ENCODE results near the gene PLCB4.
"Not testable (repeated sequence)": the region's sequence is repeated elsewhere in the genome, so short reads cannot be mapped to it uniquely, and the experiment has no call there.

The PLCB4 gene

GRCh38 chr20:9374480-9374879 lies 305.6 kb downstream of the PLCB4 start:
- TF ChIP-seq, protein P1, sequence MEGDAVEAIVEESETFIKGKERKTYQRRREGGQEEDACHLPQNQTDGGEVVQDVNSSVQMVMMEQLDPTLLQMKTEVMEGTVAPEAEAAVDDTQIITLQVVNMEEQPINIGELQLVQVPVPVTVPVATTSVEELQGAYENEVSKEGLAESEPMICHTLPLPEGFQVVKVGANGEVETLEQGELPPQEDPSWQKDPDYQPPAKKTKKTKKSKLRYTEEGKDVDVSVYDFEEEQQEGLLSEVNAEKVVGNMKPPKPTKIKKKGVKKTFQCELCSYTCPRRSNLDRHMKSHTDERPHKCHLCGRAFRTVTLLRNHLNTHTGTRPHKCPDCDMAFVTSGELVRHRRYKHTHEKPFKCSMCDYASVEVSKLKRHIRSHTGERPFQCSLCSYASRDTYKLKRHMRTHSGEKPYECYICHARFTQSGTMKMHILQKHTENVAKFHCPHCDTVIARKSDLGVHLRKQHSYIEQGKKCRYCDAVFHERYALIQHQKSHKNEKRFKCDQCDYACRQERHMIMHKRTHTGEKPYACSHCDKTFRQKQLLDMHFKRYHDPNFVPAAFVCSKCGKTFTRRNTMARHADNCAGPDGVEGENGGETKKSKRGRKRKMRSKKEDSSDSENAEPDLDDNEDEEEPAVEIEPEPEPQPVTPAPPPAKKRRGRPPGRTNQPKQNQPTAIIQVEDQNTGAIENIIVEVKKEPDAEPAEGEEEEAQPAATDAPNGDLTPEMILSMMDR (IDR thresholded peaks at IDR 0.05; ENCODE audit: low read depth, low read length), result no peak
- DNase-seq (ENCODE audit: extremely low read depth, low read depth), result no peak

DNA sequence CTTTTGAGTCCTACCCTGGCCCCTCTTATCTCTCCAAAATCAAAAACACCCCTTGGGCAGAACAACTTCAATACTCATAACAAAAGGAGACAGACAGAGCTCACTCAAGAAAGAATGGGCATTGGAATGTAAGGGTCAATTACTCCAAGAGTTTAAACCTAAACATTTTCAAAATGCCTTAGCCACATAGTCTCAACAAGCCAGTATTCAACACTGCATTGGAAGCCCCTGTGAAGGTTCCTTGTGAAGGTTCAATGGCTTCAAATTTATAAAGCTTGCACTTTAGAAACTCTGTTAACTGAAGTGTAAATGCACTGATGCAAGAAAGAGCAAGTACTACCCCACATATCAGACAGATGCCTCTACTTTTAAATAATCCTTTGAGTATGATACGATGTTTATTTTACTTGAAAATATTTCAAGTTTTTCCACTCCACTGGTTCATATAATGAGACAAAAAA lies 306.4 kb downstream of the PLCB4 start:
- DNase-seq (ENCODE audit: extremely low read depth, low read depth), result peak; percentile 64
- TF ChIP-seq, protein P1 (IDR thresholded peaks at IDR 0.05; ENCODE audit: low read depth, low read length), result no peak

- TF ChIP-seq, protein P1 (IDR thresholded peaks at IDR 0.05; ENCODE audit: low read depth, low read length), result no peak
- DNase-seq (ENCODE audit: extremely low read depth, low read depth), result no peak
These were observed 308.1 kb downstream of the PLCB4 start for GRCh38 chr20:9377007-9377406.

DNA sequence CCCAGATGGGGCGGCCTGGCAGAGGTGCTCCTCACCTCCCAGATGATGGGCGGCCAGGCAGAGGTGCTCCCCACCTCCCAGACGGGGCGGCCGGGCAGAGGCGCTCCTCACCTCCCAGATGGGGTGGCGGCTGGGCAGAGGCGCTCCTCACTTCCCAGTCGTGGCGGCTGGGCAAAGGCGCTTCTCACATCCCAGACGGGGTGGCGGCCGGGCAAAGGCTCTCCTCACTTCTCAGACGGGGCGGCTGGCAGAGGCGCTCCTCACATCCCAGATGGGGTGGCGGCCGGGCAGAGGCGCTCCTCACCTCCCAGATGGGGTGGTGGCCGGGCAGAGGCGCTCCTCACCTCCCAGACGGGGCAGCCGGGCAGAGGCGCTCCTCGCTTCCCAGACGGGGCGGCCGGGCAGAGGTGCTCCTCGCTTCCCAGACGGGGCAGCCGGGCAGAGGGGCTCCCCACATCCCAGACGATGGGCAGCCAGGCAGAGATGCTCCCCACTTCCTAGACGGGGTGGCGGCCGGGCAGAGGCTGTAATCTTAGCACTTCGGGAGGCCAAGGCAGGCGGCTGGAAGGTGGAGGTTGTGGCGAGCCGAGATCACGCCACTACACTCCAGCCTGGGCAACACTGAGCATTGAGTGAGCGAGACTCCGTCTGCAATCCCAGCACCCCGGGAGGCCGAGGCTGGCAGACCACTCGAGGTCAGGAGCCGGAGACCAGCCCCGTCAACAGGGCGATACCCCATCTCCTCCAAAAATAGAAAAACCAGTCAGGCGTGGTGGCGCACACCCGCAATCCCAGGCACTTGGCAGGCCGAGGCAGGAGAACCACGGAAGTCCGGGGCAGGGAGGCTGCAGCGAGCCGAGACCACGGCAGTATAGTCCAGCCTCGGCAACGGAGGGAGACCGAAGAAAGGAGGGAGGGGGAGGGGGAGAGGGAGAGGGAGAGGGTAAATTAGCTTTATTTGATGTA lies 316.7 kb downstream of the PLCB4 start:
- DNase-seq (ENCODE audit: extremely low read depth, low read depth), result not testable (repeated sequence)

DNA sequence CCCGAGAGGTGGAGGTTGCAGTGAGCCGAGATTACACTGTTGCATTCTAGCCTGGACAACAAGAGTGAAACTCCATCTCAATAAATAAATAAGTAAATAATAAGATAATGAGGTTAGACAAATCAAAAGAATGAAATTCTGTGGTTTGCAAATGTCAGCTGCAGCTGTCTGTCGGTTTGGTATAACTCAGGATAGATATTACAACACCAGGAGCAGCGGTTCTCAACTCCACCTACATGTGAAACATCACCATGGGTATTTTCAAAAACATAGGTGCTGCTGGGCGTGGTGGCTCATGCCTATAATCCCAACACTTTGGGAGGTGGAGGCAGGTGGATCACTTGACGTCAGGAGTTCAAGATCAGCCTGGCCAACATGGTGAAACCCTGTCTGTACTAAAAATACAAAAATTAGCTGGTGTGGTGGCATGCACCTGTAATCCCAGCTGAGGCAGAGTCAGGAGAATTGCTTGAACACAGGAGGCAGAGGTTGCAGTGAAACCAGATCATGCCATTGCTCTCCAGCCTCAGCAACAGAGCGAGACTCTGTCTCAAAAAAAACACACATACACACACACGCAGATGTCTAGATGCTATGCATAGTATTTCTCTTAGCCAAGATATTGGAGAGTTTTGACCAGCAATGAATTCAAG lies 319.4 kb downstream of the PLCB4 start:
- no peak for DNase-seq (ENCODE audit: extremely low read depth, low read depth)
- TF ChIP-seq, protein P1 (IDR thresholded peaks at IDR 0.05; ENCODE audit: low read depth, low read length), result no peak

DNA sequence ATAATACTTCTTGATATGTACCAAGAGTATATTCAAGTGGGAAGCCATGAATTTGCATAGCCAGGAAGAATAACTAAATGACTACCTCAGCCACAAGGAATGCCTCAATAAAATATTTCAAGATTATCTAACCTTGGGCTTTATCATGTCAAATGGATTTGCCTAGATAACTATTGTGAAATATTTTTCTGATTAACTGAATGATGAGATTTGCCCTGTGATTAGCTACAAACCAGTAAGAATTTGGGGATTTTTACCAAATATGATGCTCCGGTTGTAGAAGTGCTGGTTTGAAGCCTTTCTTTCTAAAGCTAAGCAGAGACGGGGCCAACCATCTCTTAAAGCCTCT lies 319.9 kb downstream of the PLCB4 start:
- TF ChIP-seq, protein P1 (IDR thresholded peaks at IDR 0.05; ENCODE audit: low read depth, low read length), result no peak
- no peak for DNase-seq (ENCODE audit: extremely low read depth, low read depth)

DNA sequence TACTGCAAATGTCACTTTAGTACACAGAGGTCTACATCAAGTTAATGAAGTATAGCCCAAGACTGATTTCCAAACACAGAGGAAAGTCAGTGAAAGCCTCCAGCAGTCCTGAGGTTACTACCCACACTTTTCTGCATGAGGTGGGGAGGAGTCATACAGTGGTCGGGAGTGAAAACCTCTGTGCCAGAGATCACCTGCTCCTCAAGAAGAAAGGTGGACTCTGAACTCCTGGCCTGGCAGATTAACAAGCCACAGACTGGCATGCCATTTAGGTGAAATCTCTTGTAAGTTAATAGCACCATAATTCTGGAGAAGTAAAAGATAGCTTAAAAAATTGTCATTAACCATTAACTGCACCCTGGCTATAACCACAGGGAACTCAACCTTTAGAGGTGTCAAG lies 320.5 kb downstream of the PLCB4 start:
- TF ChIP-seq, protein P1 (IDR thresholded peaks at IDR 0.05; ENCODE audit: low read depth, low read length), result no peak
- no peak for DNase-seq (ENCODE audit: extremely low read depth, low read depth)
